Chondrocyte (in vitro differentiated cells): ENCODE data around the gene COL16A1. TPM values are rescaled to one million over a fixed set of nuclear protein-coding genes. Genes with fewer than 3 reads are reported as not detected.
A peak's percentile ranks its signal among the peaks of the same experiment; 100 is the strongest.

Experiments
- DNase-seq: peaks from one replicate; pipeline ENCODE4 v3.0.0; 2021; ENCODE audit warnings: mixed read lengths, low spot score
- H3K27ac Mint-ChIP-seq: one replicate; pipeline ENCODE4 v1.8.0; 2021; ENCODE audit warnings: mild to moderate bottlenecking, moderate library complexity, mixed read lengths; ENCODE audit not compliant: unreplicated experiment
- H3K27me3 Mint-ChIP-seq: 2 replicates; pipeline ENCODE4 v1.8.0; 2021; ENCODE audit warnings: low read depth, mixed read lengths
- H3K36me3 Mint-ChIP-seq: 2 replicates; pipeline ENCODE4 v1.8.0; 2021; ENCODE audit warnings: low read depth, mixed read lengths
- H3K4me1 Mint-ChIP-seq: 2 replicates; pipeline ENCODE4 v1.8.0; 2021; ENCODE audit warnings: low read depth, mild to moderate bottlenecking, mixed read lengths
- H3K4me3 Mint-ChIP-seq: one replicate; pipeline ENCODE4 v1.8.0; 2021; ENCODE audit warnings: mild to moderate bottlenecking, moderate library complexity, mixed read lengths; ENCODE audit not compliant: unreplicated experiment
- H3K9me3 Mint-ChIP-seq: 2 replicates; pipeline ENCODE4 v1.8.0; 2021; ENCODE audit warnings: low read depth, mixed read lengths
- total RNA-seq: library from RNA; stranded (reverse); gene quantifications from 3 replicates; pipeline ENCODE4 v1.2.1, GENCODE V29; 2021
- TF ChIP-seq, protein P1 (sequence below): fragments of 200-600 bp; sonication (generic); IDR thresholded peaks from 2 replicates; pipeline ENCODE4 v1.5.0; 2021; ENCODE audit warnings: antibody characterized with exemption, mild to moderate bottlenecking, moderate library complexity

COL16A1 gene
- total RNA-seq, 1 donor from 2014 or later, result 230 TPM

DNA sequence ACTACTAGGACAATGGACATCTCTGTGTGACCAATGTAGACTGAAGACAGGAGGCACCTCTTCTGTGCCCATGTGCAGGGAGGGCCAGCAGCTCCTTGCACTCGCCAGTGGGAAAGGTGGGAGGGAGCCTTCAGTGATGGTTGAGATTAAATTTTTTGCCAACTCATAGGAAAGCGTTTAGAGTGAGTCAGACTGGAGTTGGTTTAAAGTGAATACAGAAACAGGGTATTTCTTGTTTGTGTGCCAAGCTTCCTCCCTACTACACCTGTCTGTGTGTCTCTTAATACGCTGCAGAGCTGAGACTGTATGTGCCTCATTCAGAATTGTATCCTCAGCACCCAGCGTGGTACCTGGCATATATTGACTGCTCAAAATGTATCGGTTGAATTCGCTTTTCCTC is 13.5 kb upstream of the COL16A1 start:
- TF ChIP-seq, protein P1, sequence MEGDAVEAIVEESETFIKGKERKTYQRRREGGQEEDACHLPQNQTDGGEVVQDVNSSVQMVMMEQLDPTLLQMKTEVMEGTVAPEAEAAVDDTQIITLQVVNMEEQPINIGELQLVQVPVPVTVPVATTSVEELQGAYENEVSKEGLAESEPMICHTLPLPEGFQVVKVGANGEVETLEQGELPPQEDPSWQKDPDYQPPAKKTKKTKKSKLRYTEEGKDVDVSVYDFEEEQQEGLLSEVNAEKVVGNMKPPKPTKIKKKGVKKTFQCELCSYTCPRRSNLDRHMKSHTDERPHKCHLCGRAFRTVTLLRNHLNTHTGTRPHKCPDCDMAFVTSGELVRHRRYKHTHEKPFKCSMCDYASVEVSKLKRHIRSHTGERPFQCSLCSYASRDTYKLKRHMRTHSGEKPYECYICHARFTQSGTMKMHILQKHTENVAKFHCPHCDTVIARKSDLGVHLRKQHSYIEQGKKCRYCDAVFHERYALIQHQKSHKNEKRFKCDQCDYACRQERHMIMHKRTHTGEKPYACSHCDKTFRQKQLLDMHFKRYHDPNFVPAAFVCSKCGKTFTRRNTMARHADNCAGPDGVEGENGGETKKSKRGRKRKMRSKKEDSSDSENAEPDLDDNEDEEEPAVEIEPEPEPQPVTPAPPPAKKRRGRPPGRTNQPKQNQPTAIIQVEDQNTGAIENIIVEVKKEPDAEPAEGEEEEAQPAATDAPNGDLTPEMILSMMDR, result no peak
- DNase-seq, result no peak
- Mint-ChIP-seq H3K27ac (no peak overlapping the region), H3K4me1 (peaks cover 59% of the 10 kb centered on the region), H3K36me3 (no peaks in the 10 kb centered on the region), H3K27me3 (no peaks in the 10 kb centered on the region), H3K9me3 (no peaks in the 10 kb centered on the region), H3K4me3 (no peak overlapping the region)

DNA sequence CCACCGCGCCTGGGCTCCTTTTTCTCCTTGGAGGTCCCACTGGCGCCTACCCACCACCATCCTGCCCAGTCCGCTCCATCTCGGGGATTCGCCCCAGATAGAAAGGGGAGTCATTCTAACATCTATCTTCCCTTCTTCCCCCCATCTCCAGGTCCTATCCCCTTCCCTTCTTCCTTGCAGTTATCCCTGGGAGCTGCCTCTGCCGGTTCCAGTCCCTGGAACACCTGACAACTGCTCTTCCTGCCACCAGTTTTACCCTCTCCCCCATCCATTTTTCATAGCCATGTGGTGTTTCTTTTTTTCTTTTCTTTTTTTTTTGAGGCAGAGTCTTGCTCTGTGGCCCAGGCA is 12.0 kb upstream of the COL16A1 start:
- TF ChIP-seq, protein P1, result peak; percentile 51
- H3K27me3 Mint-ChIP-seq, result no peaks in the 10 kb centered on the region
- H3K36me3 Mint-ChIP-seq, result no peaks in the 10 kb centered on the region
- H3K27ac Mint-ChIP-seq, result no peak overlapping the region
- H3K4me1 Mint-ChIP-seq, result peaks cover 73% of the 10 kb centered on the region
- DNase-seq, result no peak
- H3K4me3 Mint-ChIP-seq, result peak overlapping the region; percentile 54
- H3K9me3 Mint-ChIP-seq, result no peaks in the 10 kb centered on the region

DNA sequence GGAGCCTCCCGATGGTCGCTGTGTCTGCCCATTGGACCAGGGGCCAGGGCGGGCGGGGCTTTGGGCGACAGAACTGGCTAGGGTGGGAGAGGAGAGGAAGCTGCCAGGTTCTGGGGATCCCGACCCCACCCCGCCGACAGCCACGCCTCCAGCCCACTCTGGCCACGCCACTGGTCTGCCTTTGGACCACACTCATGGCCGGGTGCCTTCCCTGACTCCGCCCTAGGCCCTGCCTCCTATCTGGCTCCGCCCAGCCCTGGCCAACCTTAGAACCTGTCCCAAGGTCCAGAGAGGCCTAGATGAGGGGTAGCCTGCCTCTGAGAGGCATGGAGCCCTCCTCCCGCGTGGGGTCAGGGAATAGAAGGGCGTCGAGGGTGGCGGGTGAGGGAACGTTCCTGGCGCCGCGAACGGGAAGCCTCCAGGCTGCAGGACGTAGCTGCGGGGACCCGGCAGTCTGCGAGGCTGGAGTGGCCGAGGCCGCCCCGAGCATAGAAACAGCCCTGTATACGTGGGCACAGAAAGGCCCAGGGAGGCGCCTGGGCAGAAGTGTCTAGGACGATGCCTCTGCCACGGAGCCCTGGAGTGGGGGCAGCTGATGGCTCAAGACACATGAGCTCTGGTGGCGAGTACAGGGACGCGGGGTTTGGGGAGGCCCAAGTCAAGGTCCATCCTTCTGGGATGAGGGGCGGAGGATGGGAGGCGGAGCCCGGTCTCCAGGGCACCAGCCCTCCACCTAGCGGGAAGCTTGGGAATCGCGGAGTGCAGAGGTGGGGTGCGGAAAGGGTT is 11.5 kb upstream of the COL16A1 start:
- no peaks in the 10 kb centered on the region for H3K9me3 Mint-ChIP-seq
- no peak for DNase-seq
- peak overlapping the region; percentile 73 for H3K4me3 Mint-ChIP-seq
- no peaks in the 10 kb centered on the region for H3K36me3 Mint-ChIP-seq
- H3K27me3 Mint-ChIP-seq, result no peaks in the 10 kb centered on the region
- peaks cover 75% of the 10 kb centered on the region for H3K4me1 Mint-ChIP-seq
- peak overlapping the region; percentile 97 for H3K27ac Mint-ChIP-seq
- TF ChIP-seq, protein P1, result peak; percentile 89

DNA sequence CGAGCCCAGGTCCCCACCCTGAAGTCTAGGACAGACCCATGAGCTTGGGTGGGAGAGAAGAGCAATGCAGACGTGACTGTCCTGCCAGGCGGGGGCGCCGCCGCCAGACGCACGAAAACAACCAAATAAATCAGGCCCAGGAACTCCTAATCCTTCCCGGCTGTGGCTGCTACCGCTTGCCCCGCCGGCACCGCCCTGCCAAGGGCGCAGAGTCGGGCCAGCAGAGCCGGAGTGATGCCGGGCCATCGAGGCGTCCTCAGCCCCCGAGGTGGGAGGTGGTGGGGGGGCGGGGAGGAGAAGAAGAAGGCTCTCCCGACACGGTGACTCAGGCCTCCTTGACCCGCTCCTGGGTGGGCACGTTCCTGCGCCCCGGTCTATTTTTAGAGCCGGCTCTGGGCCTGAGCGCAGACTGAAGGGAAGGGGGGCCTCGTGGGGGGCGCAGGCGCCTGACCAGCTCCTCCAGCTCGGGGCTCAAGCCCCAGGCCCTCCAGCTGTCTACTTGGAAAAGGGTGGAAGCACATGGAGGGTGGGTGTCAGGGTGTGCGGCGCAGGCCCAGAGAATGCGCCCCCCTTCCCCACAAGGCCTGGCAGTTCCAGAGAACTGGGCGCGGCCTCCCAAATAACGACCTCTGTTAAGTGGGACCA is 10.7 kb upstream of the COL16A1 start:
- no peaks in the 10 kb centered on the region for H3K27me3 Mint-ChIP-seq
- no peak for DNase-seq
- TF ChIP-seq, protein P1, result peak; percentile 75
- peak overlapping the region; percentile 97 for H3K27ac Mint-ChIP-seq
- H3K4me1 Mint-ChIP-seq, result peaks cover 75% of the 10 kb centered on the region
- no peaks in the 10 kb centered on the region for H3K9me3 Mint-ChIP-seq
- H3K4me3 Mint-ChIP-seq, result peak overlapping the region; percentile 73
- H3K36me3 Mint-ChIP-seq, result no peaks in the 10 kb centered on the region

DNA sequence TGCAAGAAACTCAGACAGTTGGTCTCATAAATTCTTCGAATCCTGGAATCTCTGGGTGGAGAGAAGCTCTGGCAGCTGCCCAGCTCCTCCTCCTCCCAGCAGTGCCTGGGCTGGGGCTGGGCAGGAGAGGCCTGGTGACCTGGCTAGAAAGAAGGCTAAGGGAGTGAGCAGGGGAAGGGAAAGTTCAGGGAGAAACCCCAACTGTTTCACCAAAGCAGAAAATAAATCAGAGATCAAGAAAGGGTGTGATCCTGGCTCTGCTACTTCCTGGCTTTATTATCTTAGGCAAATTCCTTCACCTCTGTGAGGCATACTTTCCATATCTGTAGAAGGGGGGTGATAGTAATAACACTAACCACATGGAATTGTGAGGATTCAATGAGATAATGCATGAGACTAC is 8.8 kb upstream of the COL16A1 start:
- TF ChIP-seq, protein P1, result no peak
- Mint-ChIP-seq H3K27ac (peak overlapping the region; percentile 98), H3K27me3 (no peaks in the 10 kb centered on the region), H3K9me3 (no peaks in the 10 kb centered on the region), H3K4me3 (no peak overlapping the region), H3K4me1 (peaks cover 78% of the 10 kb centered on the region), H3K36me3 (no peaks in the 10 kb centered on the region)
- DNase-seq, result no peak
